G401 (cell line): Measurements from ENCODE around the gene PRKCG. TPM values are rescaled to one million over a fixed set of nuclear protein-coding genes. Genes with fewer than 3 reads are reported as not detected.
"Not testable (repeated sequence)": the region's sequence is repeated elsewhere in the genome, so short reads cannot be mapped to it uniquely, and the experiment has no call there.

Experiments
- DNase-seq: peaks from one replicate; pipeline ENCODE4 v3.0.0-alpha.2; 2015; ENCODE audit warnings: low spot score
- in situ Hi-C: cut with HindIII; loops from 2 replicates; pipeline ENCODE4 v1.10.0; 2016; ENCODE audit warnings: low sequenced_read_pairs, mixed read lengths
- total RNA-seq: library from RNA; depleted of rRNA; stranded (reverse); fragments of >200 nt; shearing (Covaris generic); gene quantifications from 2 replicates; pipeline ENCODE4 v1.2.3, GENCODE V29; 2014; rRNA removed

PRKCG gene
- 0.17 and 1.6 TPM in 2 replicates for total RNA-seq

- in situ Hi-C loops, result no loop called here
- DNase-seq, result no peak
Measured at GRCh38 chr19:53881482-53882390, at the start of gene PRKCG. Gene PRKCG, plus strand, starts transcription at chr19:53882197. Its CDS starts 298 bp downstream, at chr19:53882495.

- in situ Hi-C loops, result not testable (repeated sequence)
Measured at GRCh38 chr19:53832861-53833260, 49.1 kb upstream of the PRKCG start.

GRCh38 chr19:53838446-53838845 is 43.6 kb upstream of the PRKCG start:
- in situ Hi-C loops, DNase-seq: not testable (repeated sequence)

More at GRCh38 chr19:53832861-53833260, 49.1 kb upstream of the PRKCG start:
- not testable (repeated sequence) for DNase-seq

GRCh38 chr19:53840241-53840640 is 41.8 kb upstream of the PRKCG start:
- in situ Hi-C loops, DNase-seq: not testable (repeated sequence)

- DNase-seq, in situ Hi-C loops: not testable (repeated sequence)
Measured at GRCh38 chr19:53840914-53841313, 41.1 kb upstream of the PRKCG start.

- in situ Hi-C loops, result no loop called here
- no peak for DNase-seq
Measured at GRCh38 chr19:53844849-53845246, 37.1 kb upstream of the PRKCG start.

GRCh38 chr19:53847555-53847954 is 34.4 kb upstream of the PRKCG start:
- in situ Hi-C loops, result no loop called here
- DNase-seq, result no peak

GRCh38 chr19:53849237-53849676 is 32.7 kb upstream of the PRKCG start:
- no peak for DNase-seq
- in situ Hi-C loops, result no loop called here

- in situ Hi-C loops, result no loop called here
Measured at GRCh38 chr19:53853707-53854106, 28.3 kb upstream of the PRKCG start.

GRCh38 chr19:53864308-53864836 is 17.6 kb upstream of the PRKCG start:
- in situ Hi-C loops, result no loop called here
- no peak for DNase-seq

More at GRCh38 chr19:53853707-53854106, 28.3 kb upstream of the PRKCG start:
- no peak for DNase-seq

GRCh38 chr19:53865523-53865917 is 16.5 kb upstream of the PRKCG start:
- in situ Hi-C loops, result no loop called here
- DNase-seq, result no peak

- DNase-seq, result peak; percentile 77
- in situ Hi-C loops, result no loop called here
Measured at GRCh38 chr19:53865918-53866864, 15.8 kb upstream of the PRKCG start.

GRCh38 chr19:53866865-53867224 is 15.2 kb upstream of the PRKCG start:
- in situ Hi-C loops, result no loop called here

GRCh38 chr19:53867225-53868090 is 14.5 kb upstream of the PRKCG start, which contains the start of gene MYADM:
Gene MYADM, plus strand, starts transcription at chr19:53867883. Its CDS starts 5,647 bp downstream, at chr19:53873530.
- in situ Hi-C loops, result no loop called here
- DNase-seq, result peak; percentile 94

More at GRCh38 chr19:53866865-53867224, 15.2 kb upstream of the PRKCG start:
- no peak for DNase-seq

- in situ Hi-C loops, result no loop called here
- DNase-seq, result peak; percentile 49
Measured at GRCh38 chr19:53868091-53868891, 13.7 kb upstream of the PRKCG start.

- in situ Hi-C loops, result no loop called here
- peak; percentile 40 for DNase-seq
Measured at GRCh38 chr19:53868892-53869804, 12.8 kb upstream of the PRKCG start.
